Endothelial cell of umbilical vein (primary cell): ENCODE measurements around the gene DEXI. TPM values are rescaled to one million over a fixed set of nuclear protein-coding genes. Genes with fewer than 3 reads are reported as not detected.

ENCODE experiments used
- BruUV-seq: library from RNA; stranded (reverse); fragments of 400-500 nt; replicated peaks from 2 replicates; lab custom pipeline; 2021; lab: Mats Ljungman, UMichigan
- CTCF ChIA-PET: fragments of 300-600, 350-600 bp; sonication (Branson Sonifier 250); formaldehyde crosslinking; loops from one replicate; lab custom pipeline; 2021; ENCODE audit warnings: antibody characterized with exemption, inconsistent platforms; lab: Charles Lee
- POLR2A ChIA-PET: fragments of 300-600, 350-600 bp; sonication (Branson Sonifier 250); formaldehyde crosslinking; loops from one replicate; lab custom pipeline; 2021; ENCODE audit warnings: antibody characterized with exemption, inconsistent platforms; lab: Charles Lee
- DNase-seq: peaks from one replicate; pipeline ENCODE4 v3.0.0-alpha.2; 2011; ENCODE audit warnings: low read depth, low spot score
- FAIRE-seq: peaks from 2 replicates; lab custom pipeline; 2011; peaks lifted over from hg19 to GRCh38; lab: Jason Lieb, UNC
- H2AFZ ChIP-seq: 2 replicates; pipeline ENCODE4 v1.6.0; 2012; ENCODE audit warnings: low read depth, low read length, control low read depth, inconsistent platforms
- H3K27ac ChIP-seq: 2 replicates; pipeline ENCODE4 v1.5.1; 2011; ENCODE audit warnings: low read depth, mild to moderate bottlenecking, control low read depth, low read length, moderate library complexity; ENCODE audit not compliant: insufficient read depth
- H3K27me3 ChIP-seq, 2 experiments: 2 replicates each; pipeline versions ENCODE4 v1.6.0 to v1.6.1; 2011; ENCODE audit warnings: low read length in 2 of 2, mixed read lengths in 1 of 2; ENCODE audit not compliant: control insufficient read depth in 2 of 2, insufficient read depth in 2 of 2
- H3K36me3 ChIP-seq, 2 experiments: 2 replicates in 1 of 2; 3 replicates in 1 of 2; pipeline ENCODE4 v1.5.1; 2011; ENCODE audit warnings: low read length in 2 of 2, mild to moderate bottlenecking in 1 of 2, moderate library complexity in 1 of 2; ENCODE audit not compliant: control insufficient read depth in 2 of 2, insufficient read depth in 2 of 2; ENCODE audit errors: extremely low read depth in 1 of 2
- H3K4me1 ChIP-seq: 3 replicates; pipeline ENCODE4 v1.5.1; 2011; ENCODE audit warnings: mild to moderate bottlenecking, low read length; ENCODE audit not compliant: control insufficient read depth, insufficient read depth; ENCODE audit errors: extremely low read depth
- H3K4me2 ChIP-seq: 2 replicates; pipeline ENCODE4 v1.6.1; 2011; ENCODE audit warnings: low read length, control low read depth, mixed read lengths; ENCODE audit not compliant: insufficient read depth
- H3K4me3 ChIP-seq, 3 experiments: fragments of 200-600 bp in 1 of 3; sonication (generic), shearing (Covaris generic) in 1 of 3; replicated peaks in 1 of 3; 2 replicates each; pipeline ENCODE4 v1.5.1; 2011 to 2016; ENCODE audit warnings: control low read depth in 3 of 3, low read length in 3 of 3, mild to moderate bottlenecking in 2 of 3, inconsistent platforms in 1 of 3, low read depth in 1 of 3, moderate library complexity in 1 of 3; ENCODE audit not compliant: insufficient read depth in 1 of 3
- H3K79me2 ChIP-seq: 2 replicates; pipeline ENCODE4 v1.6.0; 2012; ENCODE audit warnings: low read length, inconsistent platforms; ENCODE audit not compliant: control insufficient read depth, insufficient read depth
- H3K9ac ChIP-seq: replicated peaks from 2 replicates; pipeline ENCODE3; 2011; ENCODE audit warnings: low read length, control low read depth; ENCODE audit not compliant: insufficient read depth; ENCODE audit errors: extremely low read depth
- H3K9me1 ChIP-seq: replicated peaks from 3 replicates; pipeline ENCODE4 v1.6.0; 2011; ENCODE audit warnings: mild to moderate bottlenecking, low read length; ENCODE audit not compliant: control insufficient read depth, insufficient read depth; ENCODE audit errors: extremely low read depth
- H3K9me3 ChIP-seq: replicated peaks from 2 replicates; pipeline ENCODE4 v1.5.1; 2012; ENCODE audit warnings: low read length, inconsistent platforms; ENCODE audit not compliant: control insufficient read depth, insufficient read depth
- H4K20me1 ChIP-seq: replicated peaks from 2 replicates; pipeline ENCODE3; 2011; ENCODE audit warnings: mild to moderate bottlenecking, low read length; ENCODE audit not compliant: control insufficient read depth, insufficient read depth; ENCODE audit errors: extremely low read depth
- EZH2 ChIP-seq: IDR thresholded peaks from 2 replicates; pipeline ENCODE4 v1.6.1; 2012; ENCODE audit warnings: borderline replicate concordance, low read depth, mild to moderate bottlenecking, moderate library complexity, low read length, inconsistent platforms; ENCODE audit not compliant: severe bottlenecking
- FOS ChIP-seq: IDR thresholded peaks from 2 replicates; pipeline ENCODE4 v1.6.1; 2011; ENCODE audit warnings: mild to moderate bottlenecking, low read length, moderate library complexity, borderline replicate concordance; ENCODE audit not compliant: insufficient read depth
- GATA2 ChIP-seq: IDR thresholded peaks from 2 replicates; pipeline ENCODE4 v1.7.0; 2011; ENCODE audit warnings: low read depth, mild to moderate bottlenecking, moderate library complexity, mixed read lengths, low read length; ENCODE audit not compliant: insufficient read length, insufficient read depth
- JUN ChIP-seq: IDR thresholded peaks from 2 replicates; pipeline ENCODE4 v1.6.1; 2011; ENCODE audit warnings: borderline replicate concordance, low read depth; ENCODE audit not compliant: insufficient read length, insufficient read depth
- MAX ChIP-seq: IDR thresholded peaks from 2 replicates; pipeline ENCODE4 v1.6.1; 2011; ENCODE audit not compliant: insufficient read depth, insufficient read length
- MYC ChIP-seq: IDR thresholded peaks from one replicate; pipeline ENCODE4 v1.6.1; 2011; ENCODE audit warnings: mild to moderate bottlenecking, low read depth, low read length
- POLR2A ChIP-seq: IDR thresholded peaks from 2 replicates; pipeline ENCODE4 v1.6.1; 2012; ENCODE audit warnings: low read depth, mild to moderate bottlenecking, control low read depth, low read length
- POLR2AphosphoS5 ChIP-seq: IDR thresholded peaks from 2 replicates; pipeline ENCODE4 v1.6.1; 2012; ENCODE audit warnings: low read depth, mild to moderate bottlenecking, control low read depth, low read length, moderate library complexity; ENCODE audit not compliant: insufficient read depth
- dilution Hi-C: fragments of 300-500 bp; cut with MboI; formaldehyde crosslinking; loops from one replicate; pipeline ENCODE4 v1.15.0; 2019; ENCODE audit warnings: low sequenced_read_pairs; ENCODE audit not compliant: extremely low pct_ligation_motif_present
- intact Hi-C: fragments of 100-400 bp; cut with micrococcal nuclease; formaldehyde crosslinking; loops from one replicate; pipeline ENCODE4 v1.10.0; 2022
- polyA plus RNA-seq, 4 experiments: library from polyadenylated mRNA; depleted of rRNA in 3 of 4; stranded (reverse) in 3 of 4; unstranded in 1 of 4; fragments of >200 nt; gene quantifications; 2 replicates each; pipeline versions ENCODE4 v1.2.1 to v1.2.3, GENCODE V29; 2011 to 2012; ENCODE audit warnings: missing spikeins in 1 of 4
- total RNA-seq: library from RNA; stranded (reverse); gene quantifications from 2 replicates; pipeline ENCODE4 v1.2.3, GENCODE V29; 2021
- TF ChIP-seq, protein P1 (sequence below), 2 donors: IDR thresholded peaks; 1 replicate in 1 of 2; 2 replicates in 1 of 2; pipeline ENCODE4 v1.5.1; 2011; ENCODE audit warnings: low read length in 2 of 2, mild to moderate bottlenecking in 2 of 2, moderate library complexity in 2 of 2, control low read depth in 1 of 2, inconsistent platforms in 1 of 2, low read depth in 1 of 2; ENCODE audit not compliant: insufficient read depth in 1 of 2; ENCODE audit errors: extremely low read depth in 1 of 2

The DEXI gene
- total and polyA plus RNA-seq, 2 donors (not counting 3 experiments of a cell fraction or from before 2014, with no cell fraction given) = 32.8 to 69.5 TPM

GRCh38 chr16:10896723-10897122 is 45.5 kb downstream of the DEXI start:
- ChIA-PET CTCF (interaction anchor here (1.5 kb wide), 1 partner anchor 21 kb away, joined by 3 read pairs; no protein-coding TSS in a partner anchor), POLR2A (no interaction called here)
- no peak for TF ChIP-seq FOS
- TF ChIP-seq JUN = no peak
- TF ChIP-seq GATA2 = no peak
- TF ChIP-seq MAX = no peak
- TF ChIP-seq, protein P1, sequence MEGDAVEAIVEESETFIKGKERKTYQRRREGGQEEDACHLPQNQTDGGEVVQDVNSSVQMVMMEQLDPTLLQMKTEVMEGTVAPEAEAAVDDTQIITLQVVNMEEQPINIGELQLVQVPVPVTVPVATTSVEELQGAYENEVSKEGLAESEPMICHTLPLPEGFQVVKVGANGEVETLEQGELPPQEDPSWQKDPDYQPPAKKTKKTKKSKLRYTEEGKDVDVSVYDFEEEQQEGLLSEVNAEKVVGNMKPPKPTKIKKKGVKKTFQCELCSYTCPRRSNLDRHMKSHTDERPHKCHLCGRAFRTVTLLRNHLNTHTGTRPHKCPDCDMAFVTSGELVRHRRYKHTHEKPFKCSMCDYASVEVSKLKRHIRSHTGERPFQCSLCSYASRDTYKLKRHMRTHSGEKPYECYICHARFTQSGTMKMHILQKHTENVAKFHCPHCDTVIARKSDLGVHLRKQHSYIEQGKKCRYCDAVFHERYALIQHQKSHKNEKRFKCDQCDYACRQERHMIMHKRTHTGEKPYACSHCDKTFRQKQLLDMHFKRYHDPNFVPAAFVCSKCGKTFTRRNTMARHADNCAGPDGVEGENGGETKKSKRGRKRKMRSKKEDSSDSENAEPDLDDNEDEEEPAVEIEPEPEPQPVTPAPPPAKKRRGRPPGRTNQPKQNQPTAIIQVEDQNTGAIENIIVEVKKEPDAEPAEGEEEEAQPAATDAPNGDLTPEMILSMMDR (IDR thresholded peaks at IDR 0.05; ENCODE audit: extremely low read depth in 1 of 2, insufficient read depth in 1 of 2, low read depth in 1 of 2, low read length in 2 of 2) = no peak
- TF ChIP-seq POLR2AphosphoS5 = no peak
- no peak for TF ChIP-seq POLR2A
- TF ChIP-seq MYC = no peak
- TF ChIP-seq EZH2 = no peak
- Histone ChIP-seq H3K4me1 (no peaks in the 10 kb centered on the region), H3K27ac (no peak overlapping the region), H2AFZ (no peak overlapping the region), H3K36me3 (no peaks in the 10 kb centered on the region), H3K9me3 (no peaks in the 10 kb centered on the region), H4K20me1 (no peaks in the 10 kb centered on the region), H3K79me2 (no peaks in the 10 kb centered on the region), H3K4me3 (no peak overlapping the region), H3K4me2 (no peak overlapping the region), H3K9me1 (no peaks in the 10 kb centered on the region), H3K27me3 (no peaks in the 10 kb centered on the region), H3K9ac (no peak overlapping the region)
- no peak for FAIRE-seq
- BruUV-seq = no TSS peak
- dilution Hi-C loops (no loop called here), intact Hi-C loops (no loop called here)
- no peak for DNase-seq
